ENCODE data around the gene CTXN1. TPM values are rescaled to one million over a fixed set of nuclear protein-coding genes. Genes with fewer than 3 reads are reported as not detected.

CTXN1 gene
- total and polyA plus RNA-seq, 2 of the 4 experiments (the other 2 are of a cell fraction): 0.36 to 7.4 TPM

GRCh38 chr19:7971553-7972520 lies 45.9 kb upstream of the CTXN1 start:
- H2AK9ac ChIP-seq (replicated peaks; ENCODE audit: low read depth, low read length, poor library complexity): no peak overlapping the region
- dilution Hi-C loops (cut with HindIII; ENCODE audit: low sequenced_read_pairs, unreplicated experiment): no loop called here
- H3K4me2 ChIP-seq (ENCODE audit: low read depth, low read length): no peak overlapping the region
- no peak overlapping the region for H3K4ac ChIP-seq (ENCODE audit: low read depth, low read length)
- no peak overlapping the region for H3K18ac ChIP-seq (ENCODE audit: low read depth, low read length)
- ChIA-PET CTCF (interaction anchor here (1.6 kb wide), 1 partner anchor 11 kb away, joined by 4 read pairs; no protein-coding TSS in a partner anchor), POLR2A (ENCODE audit: unreplicated experiment) (no interaction called here)
- 87% methylated on average over 24 of the region's 35 CpGs; no CpG with 5 or more reads in 1 of the 2 experiments for WGBS, 2 experiments (ENCODE audit: extremely low coverage in 2 of 2, insufficient read length in 1 of 2)
- peaks cover 22 to 39% of the 10 kb centered on the region in 2 experiments; a peak in 3 of 4 replicates for H3K79me1 ChIP-seq (ENCODE audit: low read depth in 1 of 2, low read length in 2 of 2)
- no peak for DNase-seq
- H3K9ac ChIP-seq (ENCODE audit: low read depth, low read length): no peak overlapping the region
- no peak overlapping the region for H2AK5ac ChIP-seq (ENCODE audit: low read depth, low read length)
- no peak overlapping the region for H4K91ac ChIP-seq (ENCODE audit: insufficient read depth, low read depth, low read length)
- H4K20me1 ChIP-seq (ENCODE audit: insufficient read depth, low read length): peaks cover 40% of the 10 kb centered on the region
- TF ChIP-seq CEBPB (IDR thresholded peaks at IDR 0.05; ENCODE audit: low read depth, low read length): no peak
- no peak for TF ChIP-seq NFE2L2 (IDR thresholded peaks at IDR 0.05; ENCODE audit: low read depth, low read length)
- TF ChIP-seq CTCF (conservative IDR thresholded peaks at IDR 0.05; ENCODE audit: low read depth, low read length): no peak
- no peak for TF ChIP-seq MXI1 (IDR thresholded peaks at IDR 0.05; ENCODE audit: borderline replicate concordance, low read depth, low read length)
- no peak for TF ChIP-seq BHLHE40 (IDR thresholded peaks at IDR 0.05; ENCODE audit: low read depth, low read length)
- TF ChIP-seq MAFK (IDR thresholded peaks at IDR 0.05; ENCODE audit: low read depth, low read length): no peak
- TF ChIP-seq SMC3 (IDR thresholded peaks at IDR 0.05; ENCODE audit: low read depth, low read length): no peak
- TF ChIP-seq RAD21 (IDR thresholded peaks at IDR 0.05; ENCODE audit: low read length): no peak
- TF ChIP-seq USF2 (IDR thresholded peaks at IDR 0.05; ENCODE audit: low read depth, low read length): no peak
- no peak for TF ChIP-seq RCOR1 (IDR thresholded peaks at IDR 0.05; ENCODE audit: insufficient replicate concordance, low read length)
- no peak for TF ChIP-seq ELK1 (IDR thresholded peaks at IDR 0.05; ENCODE audit: borderline replicate concordance, low read depth, low read length)
- TF ChIP-seq FOS (IDR thresholded peaks at IDR 0.05; ENCODE audit: low read depth, low read length): no peak
- ATAC-seq (ENCODE audit: low read depth): no peak
- no peak overlapping the region for H3K14ac ChIP-seq (replicated peaks; ENCODE audit: low read depth, low read length)
- no peak overlapping the region for H3K23ac ChIP-seq (ENCODE audit: low read depth, low read length)
- no peak overlapping the region for H2BK15ac ChIP-seq (ENCODE audit: low read depth, low read length)
- H3K4me3 ChIP-seq (ENCODE audit: insufficient read depth, low read depth, low read length): no peak overlapping the region
- no peak overlapping the region for H4K5ac ChIP-seq (ENCODE audit: low read depth, low read length)
- no peaks in the 10 kb centered on the region for H3K27me3 ChIP-seq (ENCODE audit: control insufficient read depth, insufficient read depth, low read length)
- H3K56ac ChIP-seq (ENCODE audit: extremely low read depth, insufficient read depth, low read length): no peak overlapping the region
- H3K9me3 ChIP-seq (ENCODE audit: control insufficient read depth, insufficient read depth, low read length): no peaks in the 10 kb centered on the region
- intact Hi-C loops (cut with micrococcal nuclease): no loop called here
- H2BK20ac ChIP-seq (ENCODE audit: low read depth, low read length): no peak overlapping the region
- H2BK5ac ChIP-seq (ENCODE audit: low read depth, low read length, poor library complexity, severe bottlenecking): no peak overlapping the region
- H2AFZ ChIP-seq (replicated peaks; ENCODE audit: low read length, poor library complexity): no peak overlapping the region
- no TSS peak for BruUV-seq (replicated peaks)
- no peaks in the 10 kb centered on the region for H3K4me1 ChIP-seq (ENCODE audit: control insufficient read depth, insufficient read depth, low read length)
- H3K27ac ChIP-seq (ENCODE audit: insufficient read depth, low read length): no peak overlapping the region
- in situ Hi-C loops (cut with MboI; ENCODE audit: low sequenced_read_pairs): loop anchor here (10.0 kb wide), 1 partner anchor 283 kb away; no protein-coding TSS in a partner anchor
- H4K8ac ChIP-seq (ENCODE audit: low read depth in 2 of 2, low read length in 2 of 2): no peak overlapping the region
- peaks cover 59% of the 10 kb centered on the region for H3K36me3 ChIP-seq (ENCODE audit: control insufficient read depth, insufficient read depth, low read length)
- no peak overlapping the region for H2BK120ac ChIP-seq (ENCODE audit: low read depth, low read length)
- H3K9me1 ChIP-seq (ENCODE audit: insufficient read depth, low read length): no peaks in the 10 kb centered on the region

All from IMR-90 (cell line).